Measurements from ENCODE around the gene PPIF. TPM values are rescaled to one million over a fixed set of nuclear protein-coding genes. Genes with fewer than 3 reads are reported as not detected.
"Not testable (repeated sequence)": the region's sequence is repeated elsewhere in the genome, so short reads cannot be mapped to it uniquely, and the experiment has no call there.

The PPIF gene
- total and polyA plus RNA-seq, 4 experiments from 2014 or later, result 10.6 to 33.7 (median 19.7) TPM

- H3K4me1 Mint-ChIP-seq, result peaks cover 14 to 25% (median 21%) of the 10 kb centered on the region in 4 donors
- no peak overlapping the region for H3K4me3 Mint-ChIP-seq
- peaks cover 0 to 4% (median 0%) of the 10 kb centered on the region in 8 donors for H3K9me3 Mint-ChIP-seq
- CTCF ChIA-PET (ENCODE audit: partially characterized antibody), result interaction anchor here (1.7 to 2.4 kb wide), 2 partner anchors 11 to 12 kb away, joined by 8 to 14 read pairs; partner anchors contain the start of gene PPIF
- no peaks in the 10 kb centered on the region for H3K36me3 ChIP-seq (ENCODE audit: insufficient read depth, low read length)
- H3K4me1 ChIP-seq (ENCODE audit: insufficient read depth, low read length), result peaks cover 15% of the 10 kb centered on the region
- no peaks in the 10 kb centered on the region for H3K27me3 ChIP-seq (ENCODE audit: insufficient read depth, low read length)
- POLR2A ChIA-PET (ENCODE audit: partially characterized antibody), result interaction anchor here (1.1 to 2.2 kb wide), 3 partner anchors 9 to 93 kb away, joined by 3 to 9 read pairs (median 4); no protein-coding TSS in a partner anchor
- no peak overlapping the region for H3K4me3 ChIP-seq (ENCODE audit: low read length in 2 of 2)
- no peaks in the 10 kb centered on the region for H3K9me3 ChIP-seq (ENCODE audit: control insufficient read depth in 1 of 2, low read length in 2 of 2)
- intact Hi-C loops (cut with micrococcal nuclease), result no loop called here
- H3K27me3 Mint-ChIP-seq, result no peaks in the 10 kb centered on the region
- peak overlapping the region in 4 of 7 donors; percentile 49 to 85 (median 62) for H3K27ac Mint-ChIP-seq
- no peak overlapping the region for H3K27ac ChIP-seq (ENCODE audit: low read depth, low read length)
- no peak for DNase-seq
- H3K36me3 Mint-ChIP-seq, result no peaks in the 10 kb centered on the region
These were observed 11.6 kb upstream of the PPIF start for GRCh38 chr10:79335470-79336235.

GRCh38 chr10:79336276-79336675, 11.0 kb upstream of the PPIF start:
- H3K27ac Mint-ChIP-seq, result peak overlapping the region in 1 of 7 donors; percentile 85
- no peaks in the 10 kb centered on the region for H3K36me3 Mint-ChIP-seq
- H3K9me3 ChIP-seq (ENCODE audit: control insufficient read depth in 1 of 2, low read length in 2 of 2), result no peaks in the 10 kb centered on the region
- DNase-seq, result no peak
- peaks cover 14 to 18% (median 17%) of the 10 kb centered on the region in 4 donors for H3K4me1 Mint-ChIP-seq
- H3K9me3 Mint-ChIP-seq, result peaks cover 0 to 4% (median 0%) of the 10 kb centered on the region in 8 donors
- no peak overlapping the region for H3K4me3 Mint-ChIP-seq
- H3K4me3 ChIP-seq (ENCODE audit: low read length in 2 of 2), result no peak overlapping the region
- intact Hi-C loops (cut with micrococcal nuclease), result no loop called here
- no peaks in the 10 kb centered on the region for H3K36me3 ChIP-seq (ENCODE audit: insufficient read depth, low read length)
- H3K27me3 Mint-ChIP-seq, result no peaks in the 10 kb centered on the region
- POLR2A ChIA-PET (ENCODE audit: partially characterized antibody), result no interaction called here
- peaks cover 10% of the 10 kb centered on the region for H3K4me1 ChIP-seq (ENCODE audit: insufficient read depth, low read length)
- CTCF ChIA-PET (ENCODE audit: partially characterized antibody), result interaction anchor here (0.8 to 1.5 kb wide), 2 partner anchors 10 to 11 kb away, joined by 3 to 7 read pairs; partner anchors contain the start of gene PPIF
- H3K27ac ChIP-seq (ENCODE audit: low read depth, low read length), result no peak overlapping the region
- H3K27me3 ChIP-seq (ENCODE audit: insufficient read depth, low read length), result no peaks in the 10 kb centered on the region

- no peaks in the 10 kb centered on the region for H3K36me3 Mint-ChIP-seq
- DNase-seq, result no peak
- no peaks in the 10 kb centered on the region for H3K36me3 ChIP-seq (ENCODE audit: insufficient read depth, low read length)
- ChIA-PET POLR2A (ENCODE audit: partially characterized antibody) (no interaction called here), CTCF (ENCODE audit: partially characterized antibody) (interaction anchor here (0.8 to 1.5 kb wide), 3 partner anchors 9 to 11 kb away, joined by 3 to 7 read pairs (median 3); partner anchors contain the start of gene PPIF)
- H3K27me3 ChIP-seq (ENCODE audit: insufficient read depth, low read length), result no peaks in the 10 kb centered on the region
- H3K4me3 ChIP-seq (ENCODE audit: low read length in 2 of 2), result no peak overlapping the region
- no peaks in the 10 kb centered on the region for H3K27me3 Mint-ChIP-seq
- peak overlapping the region in 2 of 7 donors; percentile 27 to 85 for H3K27ac Mint-ChIP-seq
- H3K4me1 Mint-ChIP-seq, result peaks cover 10 to 14% (median 13%) of the 10 kb centered on the region in 4 donors
- H3K9me3 Mint-ChIP-seq, result peaks cover 0 to 4% (median 0%) of the 10 kb centered on the region in 8 donors
- H3K9me3 ChIP-seq (ENCODE audit: control insufficient read depth in 1 of 2, low read length in 2 of 2), result no peaks in the 10 kb centered on the region
- intact Hi-C loops (cut with micrococcal nuclease), result no loop called here
- H3K4me1 ChIP-seq (ENCODE audit: insufficient read depth, low read length), result peaks cover 5% of the 10 kb centered on the region
- H3K27ac ChIP-seq (ENCODE audit: low read depth, low read length), result no peak overlapping the region
- no peak overlapping the region for H3K4me3 Mint-ChIP-seq
These were observed 10.5 kb upstream of the PPIF start for GRCh38 chr10:79336739-79337138.

GRCh38 chr10:79337783-79338469, 9.3 kb upstream of the PPIF start:
- H3K27ac Mint-ChIP-seq, result peak overlapping the region in 1 of 7 donors; percentile 59
- H3K9me3 ChIP-seq (ENCODE audit: control insufficient read depth in 1 of 2, low read length in 2 of 2); H3K4me1 Mint-ChIP-seq; H3K27me3 ChIP-seq (ENCODE audit: insufficient read depth, low read length); H3K36me3 ChIP-seq (ENCODE audit: insufficient read depth, low read length); H3K27ac ChIP-seq (ENCODE audit: low read depth, low read length); DNase-seq; H3K36me3 Mint-ChIP-seq; POLR2A ChIA-PET (ENCODE audit: partially characterized antibody); H3K27me3 Mint-ChIP-seq; H3K4me3 Mint-ChIP-seq; H3K9me3 Mint-ChIP-seq; H3K4me3 ChIP-seq (ENCODE audit: low read length in 2 of 2); H3K4me1 ChIP-seq (ENCODE audit: insufficient read depth, low read length); intact Hi-C loops (cut with micrococcal nuclease): not testable (repeated sequence)
- CTCF ChIA-PET (ENCODE audit: partially characterized antibody), result interaction anchor here (1.5 kb wide), 1 partner anchor 9 kb away, joined by 7 read pairs; the partner anchor contains the start of gene PPIF

GRCh38 chr10:79339266-79339665, 8.0 kb upstream of the PPIF start:
- Mint-ChIP-seq H3K27ac (no peak overlapping the region), H3K9me3 (no peaks in the 10 kb centered on the region), H3K27me3 (no peaks in the 10 kb centered on the region), H3K36me3 (no peaks in the 10 kb centered on the region), H3K4me3 (no peak overlapping the region), H3K4me1 (peaks cover 3 to 12% (median 4%) of the 10 kb centered on the region in 4 donors)
- intact Hi-C loops (cut with micrococcal nuclease), result no loop called here
- ChIA-PET CTCF (ENCODE audit: partially characterized antibody) (no interaction called here), POLR2A (ENCODE audit: partially characterized antibody) (no interaction called here)
- Histone ChIP-seq H3K27ac (ENCODE audit: low read depth, low read length) (no peak overlapping the region), H3K27me3 (ENCODE audit: insufficient read depth, low read length) (no peaks in the 10 kb centered on the region), H3K9me3 (ENCODE audit: control insufficient read depth in 1 of 2, low read length in 2 of 2) (no peaks in the 10 kb centered on the region), H3K4me1 (ENCODE audit: insufficient read depth, low read length) (peaks cover 11% of the 10 kb centered on the region), H3K36me3 (ENCODE audit: insufficient read depth, low read length) (no peaks in the 10 kb centered on the region), H3K4me3 (ENCODE audit: low read length in 2 of 2) (no peak overlapping the region)
- DNase-seq, result no peak

- POLR2A ChIA-PET (ENCODE audit: partially characterized antibody), result interaction anchor here (1.5 kb wide), 1 partner anchor 17 kb away, joined by 3 read pairs; no protein-coding TSS in a partner anchor
- CTCF ChIA-PET (ENCODE audit: partially characterized antibody), result no interaction called here
These were observed 6.5 kb upstream of the PPIF start for GRCh38 chr10:79340646-79341244.

More at GRCh38 chr10:79340646-79341244, 6.5 kb upstream of the PPIF start:
- Mint-ChIP-seq H3K9me3 (no peaks in the 10 kb centered on the region), H3K27me3 (no peaks in the 10 kb centered on the region), H3K4me1 (peaks cover 0 to 12% (median 4%) of the 10 kb centered on the region in 4 donors), H3K36me3 (no peaks in the 10 kb centered on the region), H3K4me3 (no peak overlapping the region), H3K27ac (peak overlapping the region in 2 of 7 donors; percentile 35 to 48)
- Histone ChIP-seq H3K4me1 (ENCODE audit: insufficient read depth, low read length) (peaks cover 11% of the 10 kb centered on the region), H3K27me3 (ENCODE audit: insufficient read depth, low read length) (no peaks in the 10 kb centered on the region), H3K9me3 (ENCODE audit: control insufficient read depth in 1 of 2, low read length in 2 of 2) (no peaks in the 10 kb centered on the region), H3K4me3 (ENCODE audit: low read length in 2 of 2) (no peak overlapping the region), H3K27ac (ENCODE audit: low read depth, low read length) (no peak overlapping the region), H3K36me3 (ENCODE audit: insufficient read depth, low read length) (no peaks in the 10 kb centered on the region)
- no peak for DNase-seq
- intact Hi-C loops (cut with micrococcal nuclease), result no loop called here

Measured in CD4-positive, alpha-beta memory T cell (primary cell).